ENCODE measurements around the gene TTC23.

GRCh38 chr15:99202176-99202552 lies 47.2 kb downstream of the TTC23 start:
- no peak for TF ChIP-seq ATF3 (CRISPR knock-in tag; conservative IDR thresholded peaks at IDR 0.05)
- no peak for TF ChIP-seq SP1 (CRISPR knock-in tag; conservative IDR thresholded peaks at IDR 0.05)

All from WTC11 (cell line).